GM12878 (cell line): ENCODE measurements around the gene ROM1. TPM values are rescaled to one million over a fixed set of nuclear protein-coding genes. Genes with fewer than 3 reads are reported as not detected.

Experiments used
- ATAC-seq: fragments of 200-7000 bp; cut with Tn5 transposase; 3 replicates; pipeline ENCODE4 v1.9.1; 2020; ENCODE audit warnings: mild to moderate bottlenecking, moderate library complexity
- BruUV-seq: library from RNA; stranded (reverse); fragments of 400-500 nt; replicated peaks from 2 replicates; lab custom pipeline; 2021; lab: Mats Ljungman, UMichigan
- CTCF ChIA-PET: fragments of 300-600 bp; sonication (Branson Sonifier 250); formaldehyde crosslinking; extraction: SDS; loops from one replicate; lab custom pipeline; 2021; ENCODE audit warnings: inconsistent platforms; lab: Yijun Ruan, JAX
- POLR2A ChIA-PET: fragments of 350-600 bp; formaldehyde crosslinking; extraction: SDS; loops from one replicate; lab custom pipeline; 2021; ENCODE audit warnings: inconsistent platforms; lab: Charles Lee
- RAD21 ChIA-PET: fragments of 300-600 bp; sonication (Branson Sonifier 250); formaldehyde crosslinking; loops from one replicate; lab custom pipeline; 2023; ENCODE audit warnings: antibody characterized with exemption; ENCODE audit not compliant: unreplicated experiment; lab: Charles Lee
- SMC1A ChIA-PET: fragments of 300-600 bp; sonication (Branson Sonifier 250); formaldehyde crosslinking; loops from one replicate; lab custom pipeline; 2023; ENCODE audit not compliant: unreplicated experiment, uncharacterized antibody; lab: Charles Lee
- DNase-seq: peaks from one replicate; pipeline ENCODE4 v3.0.0-alpha.2; 2011; ENCODE audit warnings: low read depth, low spot score
- FAIRE-seq: peaks from 3 replicates; lab custom pipeline; 2011; peaks lifted over from hg19 to GRCh38; lab: Jason Lieb, UNC
- H2AFZ ChIP-seq: 2 replicates; pipeline ENCODE4 v1.6.0; 2011; ENCODE audit warnings: low read depth, low read length, control low read depth; ENCODE audit not compliant: control insufficient read depth
- H3K27ac ChIP-seq: 2 replicates; pipeline ENCODE4 v1.5.1; 2011; ENCODE audit warnings: control low read depth; ENCODE audit not compliant: control insufficient read depth, insufficient read depth
- H3K27me3 ChIP-seq, 2 experiments: replicated peaks in 1 of 2; 2 replicates each; pipeline versions ENCODE4 v1.6.0 to v1.6.1; 2011; ENCODE audit warnings: low read length in 1 of 2; ENCODE audit not compliant: control insufficient read depth in 2 of 2, insufficient read depth in 2 of 2
- H3K36me3 ChIP-seq, 2 experiments: 2 replicates each; pipeline ENCODE4 v1.5.1; 2011; ENCODE audit warnings: low read length in 1 of 2; ENCODE audit not compliant: control insufficient read depth in 2 of 2, insufficient read depth in 2 of 2
- H3K4me1 ChIP-seq: 2 replicates; pipeline ENCODE4 v1.6.1; 2011; ENCODE audit warnings: mild to moderate bottlenecking, low read length, moderate library complexity, mixed read lengths; ENCODE audit not compliant: control insufficient read depth, insufficient read depth
- H3K4me2 ChIP-seq: 2 replicates; pipeline ENCODE4 v1.6.0; 2011; ENCODE audit warnings: control low read depth; ENCODE audit not compliant: control insufficient read depth, insufficient read depth
- H3K4me3 ChIP-seq: fragments of 200-600 bp; sonication (generic); 2 replicates; pipeline ENCODE4 v1.5.1; 2016
- H3K79me2 ChIP-seq: 2 replicates; pipeline ENCODE4 v1.6.0; 2011; ENCODE audit warnings: low read length; ENCODE audit not compliant: control insufficient read depth, insufficient read depth
- H3K9ac ChIP-seq: 2 replicates; pipeline ENCODE4 v1.8.0; 2011; ENCODE audit warnings: low read length, control low read depth, mixed read lengths; ENCODE audit not compliant: control insufficient read depth, insufficient read depth
- H3K9me3 ChIP-seq: replicated peaks from 3 replicates; pipeline ENCODE4 v1.5.1; 2011; ENCODE audit warnings: mild to moderate bottlenecking, low read length; ENCODE audit not compliant: control insufficient read depth, insufficient read depth
- H4K20me1 ChIP-seq: 2 replicates; pipeline ENCODE4 v1.6.0; 2011; ENCODE audit not compliant: control insufficient read depth, insufficient read depth
- CBFB ChIP-seq: IDR thresholded peaks from 2 replicates; pipeline ENCODE4 v1.6.1; 2016; ENCODE audit warnings: antibody characterized with exemption, low read depth
- KAT2A ChIP-seq: conservative IDR thresholded peaks from 2 replicates; pipeline ENCODE4 v1.6.1; 2011; ENCODE audit warnings: low read depth, low read length; ENCODE audit not compliant: control insufficient read depth
- NRF1 ChIP-seq: conservative IDR thresholded peaks from 2 replicates; pipeline ENCODE4 v1.6.1; 2011; ENCODE audit warnings: mild to moderate bottlenecking, low read depth, low read length, improper control_type of control experiment
- RB1 ChIP-seq: fragments of 450-650 bp; formaldehyde crosslinking; IDR thresholded peaks from 2 replicates; pipeline ENCODE4 v1.6.1; 2017; ENCODE audit warnings: mild to moderate bottlenecking, borderline replicate concordance
- RBBP5 ChIP-seq: fragments of 200-600 bp; sonication (generic); conservative IDR thresholded peaks from 2 replicates; pipeline ENCODE4 v1.6.1; 2016
- YBX1 ChIP-seq: fragments of 450-650 bp; IDR thresholded peaks from 2 replicates; pipeline ENCODE4 v1.6.1; 2016; ENCODE audit warnings: antibody characterized with exemption
- WGBS: methylation state at CpG from one replicate; pipeline ENCODE4 v1.1.6; 2016; ENCODE audit warnings: low lambda C conversion rate; ENCODE audit not compliant: insufficient replicate concordance, insufficient coverage; ENCODE audit errors: missing lambda C conversion rate; 5-methylcytosine and 5-hydroxymethylcytosine counted together
- in situ Hi-C: fragments of 300-500 bp; cut with MboI; formaldehyde crosslinking; loops from 9 replicates; pipeline ENCODE4 v1.14.3; 2018; ENCODE audit warnings: mixed read lengths
- intact Hi-C: fragments of 100-400 bp; cut with micrococcal nuclease; formaldehyde crosslinking; loops from one replicate; pipeline ENCODE4 v1.14.2; 2022; ENCODE audit not compliant: unreplicated experiment
- polyA plus RNA-seq, 11 experiments: library from polyadenylated mRNA; depleted of rRNA in 4 of 11; unstranded in 6 of 11; stranded (reverse) in 5 of 11; fragments of >200 nt; fragmentation: Nextera tagmentation in 4 of 11; fragmentation: Illumina TruSeq in 1 of 11; extraction: Ambion mirVana in 4 of 11; extraction: Trizol in 1 of 11; gene quantifications; 1 replicate in 1 of 11; 2 replicates in 10 of 11; pipeline versions ENCODE4 v1.2.1 to v1.2.3, GENCODE V29; 2011 to 2016; ENCODE audit warnings: inconsistent platforms in 2 of 11, missing spikeins in 2 of 11, low read depth in 1 of 11
- total RNA-seq, 4 experiments: library from RNA; depleted of rRNA in 3 of 4; stranded (reverse); fragments of >200 nt in 3 of 4; fragmentation: Illumina TruSeq in 1 of 4; extraction: Trizol in 1 of 4; gene quantifications; 2 replicates each; pipeline versions ENCODE4 v1.2.1 to v1.2.3, GENCODE V29; 2013 to 2021
- TF ChIP-seq, protein P1 (sequence below): fragments of 450-650 bp; IDR thresholded peaks from 2 replicates; pipeline ENCODE4 v1.6.1; 2014; ENCODE audit warnings: mild to moderate bottlenecking
- TF ChIP-seq, protein P2 (sequence below): fragments of 450-650 bp; conservative IDR thresholded peaks from 2 replicates; pipeline ENCODE4 v1.6.1; 2017; ENCODE audit warnings: mild to moderate bottlenecking, moderate library complexity
- TF ChIP-seq, protein P3 (sequence below): fragments of 450-650 bp; IDR thresholded peaks from 2 replicates; pipeline ENCODE4 v1.6.1; 2017; ENCODE audit warnings: low read depth, mild to moderate bottlenecking, moderate library complexity
- TF ChIP-seq, protein P4 (sequence below): fragments of 450-650 bp; IDR thresholded peaks from 2 replicates; pipeline ENCODE4 v1.6.1; 2017; ENCODE audit warnings: mild to moderate bottlenecking, moderate library complexity

ROM1 gene
- total and polyA plus RNA-seq, 10 of the 15 experiments (the other 5 are each of a cell fraction or from before 2014, with no cell fraction given): 0.42 to 3.0 (median 1.1) TPM

DNA sequence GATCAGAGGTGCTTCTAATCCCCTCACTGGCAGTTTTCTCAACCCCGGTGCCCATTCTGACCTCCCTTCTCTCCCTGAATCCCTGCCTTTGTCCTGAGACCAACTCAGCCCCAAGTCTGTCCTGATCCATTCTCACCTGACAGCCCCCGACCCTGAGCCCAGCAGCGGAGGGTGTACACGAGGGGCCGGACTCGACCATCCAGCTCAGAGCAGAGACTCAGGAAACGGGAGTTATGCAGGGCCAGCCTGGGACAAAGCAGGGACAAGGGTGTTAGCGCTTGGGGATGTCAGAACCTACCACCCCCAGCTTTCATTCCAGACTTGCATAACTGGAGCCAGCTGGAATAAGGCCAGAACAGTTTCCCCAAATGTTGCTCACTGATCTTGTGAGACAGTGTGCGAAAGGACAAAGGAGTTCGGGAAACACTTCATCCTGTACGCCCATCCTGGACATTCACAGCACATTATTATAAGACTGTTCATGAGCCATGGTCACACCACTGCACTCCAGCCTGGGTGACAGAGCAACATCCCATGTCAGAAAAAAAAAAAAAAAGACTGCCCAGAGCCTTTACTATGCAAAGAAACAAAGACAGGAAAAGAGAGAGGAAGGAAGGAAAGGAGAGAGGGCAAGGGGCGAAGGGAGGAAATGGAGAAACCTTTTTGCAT is 35.9 kb upstream of the ROM1 start:
- DNase-seq (no peak), ATAC-seq (no peak), FAIRE-seq (no peak)
- in situ Hi-C loops: no loop called here
- SMC1A ChIA-PET: interaction anchor here (1.2 kb wide), 1 partner anchor 116 kb away, joined by 3 read pairs; no protein-coding TSS in a partner anchor
- H3K36me3 ChIP-seq: peaks cover 16 to 19% of the 10 kb centered on the region in 2 experiments; a peak in 3 of 4 replicates
- H3K4me2 ChIP-seq: no peak overlapping the region
- 89% methylated on average over 12 of the region's 12 CpGs for WGBS
- peaks cover 5% of the 10 kb centered on the region; the same call in 1 of the 2 replicates for H3K4me1 ChIP-seq
- intact Hi-C loops: no loop called here
- no peak overlapping the region for H3K9ac ChIP-seq
- RAD21 ChIA-PET: interaction anchor here (0.7 kb wide), 1 partner anchor 117 kb away, joined by 3 read pairs; no protein-coding TSS in a partner anchor
- H3K4me3 ChIP-seq: no peak overlapping the region
- POLR2A ChIA-PET: interaction anchor here (0.7 to 1.2 kb wide), 3 partner anchors 14 to 716 kb away, joined by 3 to 4 read pairs (median 4); partner anchors contain the start of gene TUT1
- H2AFZ ChIP-seq: no peak overlapping the region
- no peaks in the 10 kb centered on the region for H3K27me3 ChIP-seq
- no peaks in the 10 kb centered on the region for H4K20me1 ChIP-seq
- CTCF ChIA-PET: interaction anchor here (1.0 kb wide), 1 partner anchor 16 kb away, joined by 3 read pairs; no protein-coding TSS in a partner anchor
- no TSS peak for BruUV-seq
- H3K27ac ChIP-seq: no peak overlapping the region
- no peaks in the 10 kb centered on the region for H3K9me3 ChIP-seq
- TF ChIP-seq, protein P1, sequence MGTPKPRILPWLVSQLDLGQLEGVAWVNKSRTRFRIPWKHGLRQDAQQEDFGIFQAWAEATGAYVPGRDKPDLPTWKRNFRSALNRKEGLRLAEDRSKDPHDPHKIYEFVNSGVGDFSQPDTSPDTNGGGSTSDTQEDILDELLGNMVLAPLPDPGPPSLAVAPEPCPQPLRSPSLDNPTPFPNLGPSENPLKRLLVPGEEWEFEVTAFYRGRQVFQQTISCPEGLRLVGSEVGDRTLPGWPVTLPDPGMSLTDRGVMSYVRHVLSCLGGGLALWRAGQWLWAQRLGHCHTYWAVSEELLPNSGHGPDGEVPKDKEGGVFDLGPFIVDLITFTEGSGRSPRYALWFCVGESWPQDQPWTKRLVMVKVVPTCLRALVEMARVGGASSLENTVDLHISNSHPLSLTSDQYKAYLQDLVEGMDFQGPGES: no peak
- TF ChIP-seq, protein P2, sequence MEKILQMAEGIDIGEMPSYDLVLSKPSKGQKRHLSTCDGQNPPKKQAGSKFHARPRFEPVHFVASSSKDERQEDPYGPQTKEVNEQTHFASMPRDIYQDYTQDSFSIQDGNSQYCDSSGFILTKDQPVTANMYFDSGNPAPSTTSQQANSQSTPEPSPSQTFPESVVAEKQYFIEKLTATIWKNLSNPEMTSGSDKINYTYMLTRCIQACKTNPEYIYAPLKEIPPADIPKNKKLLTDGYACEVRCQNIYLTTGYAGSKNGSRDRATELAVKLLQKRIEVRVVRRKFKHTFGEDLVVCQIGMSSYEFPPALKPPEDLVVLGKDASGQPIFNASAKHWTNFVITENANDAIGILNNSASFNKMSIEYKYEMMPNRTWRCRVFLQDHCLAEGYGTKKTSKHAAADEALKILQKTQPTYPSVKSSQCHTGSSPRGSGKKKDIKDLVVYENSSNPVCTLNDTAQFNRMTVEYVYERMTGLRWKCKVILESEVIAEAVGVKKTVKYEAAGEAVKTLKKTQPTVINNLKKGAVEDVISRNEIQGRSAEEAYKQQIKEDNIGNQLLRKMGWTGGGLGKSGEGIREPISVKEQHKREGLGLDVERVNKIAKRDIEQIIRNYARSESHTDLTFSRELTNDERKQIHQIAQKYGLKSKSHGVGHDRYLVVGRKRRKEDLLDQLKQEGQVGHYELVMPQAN: no peak
- TF ChIP-seq YBX1 (no peak), RB1 (no peak), NRF1 (no peak), RBBP5 (no peak), CBFB (no peak), KAT2A (no peak)
- TF ChIP-seq, protein P3, sequence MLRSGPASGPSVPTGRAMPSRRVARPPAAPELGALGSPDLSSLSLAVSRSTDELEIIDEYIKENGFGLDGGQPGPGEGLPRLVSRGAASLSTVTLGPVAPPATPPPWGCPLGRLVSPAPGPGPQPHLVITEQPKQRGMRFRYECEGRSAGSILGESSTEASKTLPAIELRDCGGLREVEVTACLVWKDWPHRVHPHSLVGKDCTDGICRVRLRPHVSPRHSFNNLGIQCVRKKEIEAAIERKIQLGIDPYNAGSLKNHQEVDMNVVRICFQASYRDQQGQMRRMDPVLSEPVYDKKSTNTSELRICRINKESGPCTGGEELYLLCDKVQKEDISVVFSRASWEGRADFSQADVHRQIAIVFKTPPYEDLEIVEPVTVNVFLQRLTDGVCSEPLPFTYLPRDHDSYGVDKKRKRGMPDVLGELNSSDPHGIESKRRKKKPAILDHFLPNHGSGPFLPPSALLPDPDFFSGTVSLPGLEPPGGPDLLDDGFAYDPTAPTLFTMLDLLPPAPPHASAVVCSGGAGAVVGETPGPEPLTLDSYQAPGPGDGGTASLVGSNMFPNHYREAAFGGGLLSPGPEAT: no peak
- TF ChIP-seq, protein P4, sequence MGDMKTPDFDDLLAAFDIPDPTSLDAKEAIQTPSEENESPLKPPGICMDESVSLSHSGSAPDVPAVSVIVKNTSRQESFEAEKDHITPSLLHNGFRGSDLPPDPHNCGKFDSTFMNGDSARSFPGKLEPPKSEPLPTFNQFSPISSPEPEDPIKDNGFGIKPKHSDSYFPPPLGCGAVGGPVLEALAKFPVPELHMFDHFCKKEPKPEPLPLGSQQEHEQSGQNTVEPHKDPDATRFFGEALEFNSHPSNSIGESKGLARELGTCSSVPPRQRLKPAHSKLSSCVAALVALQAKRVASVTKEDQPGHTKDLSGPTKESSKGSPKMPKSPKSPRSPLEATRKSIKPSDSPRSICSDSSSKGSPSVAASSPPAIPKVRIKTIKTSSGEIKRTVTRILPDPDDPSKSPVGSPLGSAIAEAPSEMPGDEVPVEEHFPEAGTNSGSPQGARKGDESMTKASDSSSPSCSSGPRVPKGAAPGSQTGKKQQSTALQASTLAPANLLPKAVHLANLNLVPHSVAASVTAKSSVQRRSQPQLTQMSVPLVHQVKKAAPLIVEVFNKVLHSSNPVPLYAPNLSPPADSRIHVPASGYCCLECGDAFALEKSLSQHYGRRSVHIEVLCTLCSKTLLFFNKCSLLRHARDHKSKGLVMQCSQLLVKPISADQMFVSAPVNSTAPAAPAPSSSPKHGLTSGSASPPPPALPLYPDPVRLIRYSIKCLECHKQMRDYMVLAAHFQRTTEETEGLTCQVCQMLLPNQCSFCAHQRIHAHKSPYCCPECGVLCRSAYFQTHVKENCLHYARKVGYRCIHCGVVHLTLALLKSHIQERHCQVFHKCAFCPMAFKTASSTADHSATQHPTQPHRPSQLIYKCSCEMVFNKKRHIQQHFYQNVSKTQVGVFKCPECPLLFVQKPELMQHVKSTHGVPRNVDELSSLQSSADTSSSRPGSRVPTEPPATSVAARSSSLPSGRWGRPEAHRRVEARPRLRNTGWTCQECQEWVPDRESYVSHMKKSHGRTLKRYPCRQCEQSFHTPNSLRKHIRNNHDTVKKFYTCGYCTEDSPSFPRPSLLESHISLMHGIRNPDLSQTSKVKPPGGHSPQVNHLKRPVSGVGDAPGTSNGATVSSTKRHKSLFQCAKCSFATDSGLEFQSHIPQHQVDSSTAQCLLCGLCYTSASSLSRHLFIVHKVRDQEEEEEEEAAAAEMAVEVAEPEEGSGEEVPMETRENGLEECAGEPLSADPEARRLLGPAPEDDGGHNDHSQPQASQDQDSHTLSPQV: no peak
- peaks cover 25% of the 10 kb centered on the region for H3K79me2 ChIP-seq
